Measurements from ENCODE around the gene ITGBL1. TPM values are rescaled to one million over a fixed set of nuclear protein-coding genes. Genes with fewer than 3 reads are reported as not detected.

ITGBL1 gene
- total RNA-seq, 4 donors from 2014 or later, result 0.83 to 28.0 (median 3.0) TPM

DNA sequence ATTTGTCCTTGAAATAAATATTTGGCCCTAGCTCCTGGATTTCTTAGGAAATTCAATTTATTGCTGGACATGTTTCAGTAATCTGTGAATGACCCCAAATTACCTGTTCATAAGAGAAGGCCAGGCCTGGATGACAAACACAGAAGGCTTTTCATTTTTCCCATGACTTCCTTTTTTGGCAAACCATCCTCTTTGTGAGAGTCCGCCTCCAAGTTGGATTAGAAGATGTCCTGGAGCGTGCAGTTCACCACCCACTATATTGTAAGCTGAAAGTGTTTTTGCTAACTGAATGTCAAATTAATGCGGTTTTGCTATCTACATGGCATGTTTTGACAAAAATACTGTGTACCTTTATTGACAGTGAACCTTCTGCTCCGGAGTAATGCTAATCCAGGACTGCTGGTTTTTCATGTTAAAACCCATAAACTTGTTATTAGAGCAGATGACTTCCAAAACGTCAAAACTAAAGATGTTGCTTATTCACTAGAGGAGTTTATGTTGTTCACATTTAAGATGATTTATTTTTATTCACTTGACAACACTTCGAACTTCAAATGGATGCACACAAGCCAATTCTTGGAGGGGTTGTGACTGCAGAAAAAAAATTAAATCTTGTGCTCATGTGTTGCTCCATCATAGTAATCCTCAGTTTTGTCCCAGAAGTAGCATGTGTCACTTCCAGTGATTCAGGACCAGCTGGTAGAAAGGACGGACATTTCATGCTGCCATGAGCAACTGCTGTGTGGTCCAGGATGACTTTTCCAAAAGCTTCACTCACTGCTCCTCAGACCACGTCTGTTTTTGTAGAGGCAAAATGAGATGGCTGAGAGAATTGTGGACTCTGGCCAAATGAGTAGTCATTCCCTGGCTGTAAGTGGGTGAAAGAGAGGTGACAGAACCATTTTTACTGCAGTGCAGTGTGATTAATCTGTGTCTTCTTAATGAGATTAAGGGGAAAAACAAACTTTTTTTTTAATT lies 71.0 kb downstream of the ITGBL1 start:
- intact Hi-C loops (cut with DNase I), result no loop called here
- Histone ChIP-seq H3K4me1 (peaks cover 0 to 21% (median 0%) of the 10 kb centered on the region in 3 donors), H3K9me3 (no peaks in the 10 kb centered on the region), H3K27ac (no peak overlapping the region), H3K4me3 (no peak overlapping the region), H3K36me3 (no peaks in the 10 kb centered on the region), H3K27me3 (no peaks in the 10 kb centered on the region)
- DNase-seq, result no peak
- WGBS, 2 donors, result 15 to 16% methylated on average over 8 of the region's 8 CpGs
- TF ChIP-seq POLR2A (IDR thresholded peaks at IDR 0.05), result no peak
- TF ChIP-seq, protein P1, sequence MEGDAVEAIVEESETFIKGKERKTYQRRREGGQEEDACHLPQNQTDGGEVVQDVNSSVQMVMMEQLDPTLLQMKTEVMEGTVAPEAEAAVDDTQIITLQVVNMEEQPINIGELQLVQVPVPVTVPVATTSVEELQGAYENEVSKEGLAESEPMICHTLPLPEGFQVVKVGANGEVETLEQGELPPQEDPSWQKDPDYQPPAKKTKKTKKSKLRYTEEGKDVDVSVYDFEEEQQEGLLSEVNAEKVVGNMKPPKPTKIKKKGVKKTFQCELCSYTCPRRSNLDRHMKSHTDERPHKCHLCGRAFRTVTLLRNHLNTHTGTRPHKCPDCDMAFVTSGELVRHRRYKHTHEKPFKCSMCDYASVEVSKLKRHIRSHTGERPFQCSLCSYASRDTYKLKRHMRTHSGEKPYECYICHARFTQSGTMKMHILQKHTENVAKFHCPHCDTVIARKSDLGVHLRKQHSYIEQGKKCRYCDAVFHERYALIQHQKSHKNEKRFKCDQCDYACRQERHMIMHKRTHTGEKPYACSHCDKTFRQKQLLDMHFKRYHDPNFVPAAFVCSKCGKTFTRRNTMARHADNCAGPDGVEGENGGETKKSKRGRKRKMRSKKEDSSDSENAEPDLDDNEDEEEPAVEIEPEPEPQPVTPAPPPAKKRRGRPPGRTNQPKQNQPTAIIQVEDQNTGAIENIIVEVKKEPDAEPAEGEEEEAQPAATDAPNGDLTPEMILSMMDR (IDR thresholded peaks at IDR 0.05), result no peak

DNA sequence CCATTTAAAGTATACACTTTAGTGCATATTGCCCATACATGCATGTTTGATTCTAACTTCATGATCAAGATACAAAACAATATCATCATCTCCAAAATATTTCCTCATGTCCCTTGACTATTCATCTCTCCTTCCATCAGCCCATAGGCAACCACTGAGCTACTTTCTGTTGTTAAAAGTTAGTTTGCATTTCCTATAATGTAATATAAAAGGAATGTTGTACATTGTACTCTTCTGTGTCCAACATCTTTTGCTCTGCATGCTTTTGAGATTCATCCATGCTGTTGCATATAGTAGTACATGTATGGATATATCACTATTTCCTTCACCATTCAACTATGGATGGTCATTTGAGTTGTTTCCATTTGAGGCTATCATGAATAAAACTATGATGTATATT lies 74.7 kb downstream of the ITGBL1 start:
- intact Hi-C loops (cut with DNase I), result no loop called here
- TF ChIP-seq POLR2A (IDR thresholded peaks at IDR 0.05), result no peak
- TF ChIP-seq, protein P1 (IDR thresholded peaks at IDR 0.05), result no peak
- no peak overlapping the region for H3K27ac ChIP-seq
- no peaks in the 10 kb centered on the region for H3K27me3 ChIP-seq
- no peaks in the 10 kb centered on the region for H3K36me3 ChIP-seq
- H3K4me1 ChIP-seq, result peaks cover 0 to 21% (median 0%) of the 10 kb centered on the region in 3 donors
- DNase-seq, result no peak
- no peak overlapping the region for H3K4me3 ChIP-seq
- H3K9me3 ChIP-seq, result no peaks in the 10 kb centered on the region

DNA sequence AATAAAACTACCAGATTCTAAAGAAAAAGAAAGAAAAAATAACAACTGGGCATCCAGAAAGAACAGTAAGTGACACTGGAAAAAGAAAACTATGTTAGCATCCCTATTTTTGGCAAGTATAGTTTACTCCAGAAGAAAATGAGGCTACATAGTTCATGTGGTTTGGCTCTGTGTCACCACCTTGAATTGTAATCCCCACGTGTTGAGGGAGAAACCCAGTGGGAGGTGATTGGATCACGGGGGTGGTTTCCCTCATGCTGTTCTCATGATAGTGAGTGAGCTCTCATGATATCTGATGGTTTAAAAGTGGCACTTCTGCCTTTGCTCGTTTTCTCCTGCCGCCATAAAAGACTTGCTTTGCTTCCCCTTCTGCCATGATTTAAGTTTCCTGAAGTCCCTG lies 76.9 kb downstream of the ITGBL1 start:
- no peak overlapping the region for H3K4me3 ChIP-seq
- no peaks in the 10 kb centered on the region for H3K27me3 ChIP-seq
- no peak for DNase-seq
- no peaks in the 10 kb centered on the region for H3K9me3 ChIP-seq
- H3K4me1 ChIP-seq, result peaks cover 0 to under 1% (median 0%) of the 10 kb centered on the region in 3 donors
- 35 to 47% methylated on average over 4 of the region's 4 CpGs for WGBS, 2 donors
- no peak for TF ChIP-seq POLR2A (IDR thresholded peaks at IDR 0.05)
- TF ChIP-seq, protein P1 (IDR thresholded peaks at IDR 0.05), result no peak
- no peaks in the 10 kb centered on the region for H3K36me3 ChIP-seq
- intact Hi-C loops (cut with DNase I), result no loop called here
- H3K27ac ChIP-seq, result no peak overlapping the region

DNA sequence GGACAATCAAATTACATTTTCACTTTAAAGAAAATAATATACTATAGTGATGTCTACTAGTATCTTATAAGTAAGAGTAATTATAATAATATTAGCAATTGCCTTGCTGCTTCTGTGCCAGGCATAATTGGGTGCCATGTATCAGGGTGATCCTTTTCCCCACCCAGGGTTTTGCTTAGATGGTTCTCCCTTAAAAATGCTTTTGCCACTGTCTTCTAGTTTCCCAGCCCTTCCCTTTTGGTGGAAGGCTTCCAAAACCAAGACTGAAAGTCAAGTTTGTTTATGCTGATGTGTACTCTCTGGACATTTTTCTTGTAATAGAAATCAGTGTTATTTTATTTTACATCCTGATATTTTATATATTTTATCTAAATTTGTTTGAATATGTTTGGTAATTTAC lies 77.8 kb downstream of the ITGBL1 start:
- no peaks in the 10 kb centered on the region for H3K4me1 ChIP-seq
- H3K9me3 ChIP-seq, result no peaks in the 10 kb centered on the region
- no peaks in the 10 kb centered on the region for H3K36me3 ChIP-seq
- TF ChIP-seq POLR2A (IDR thresholded peaks at IDR 0.05), result no peak
- TF ChIP-seq, protein P1 (IDR thresholded peaks at IDR 0.05), result no peak
- H3K27me3 ChIP-seq, result no peaks in the 10 kb centered on the region
- H3K27ac ChIP-seq, result no peak overlapping the region
- H3K4me3 ChIP-seq, result no peak overlapping the region
- no peak for DNase-seq
- intact Hi-C loops (cut with DNase I), result no loop called here

DNA sequence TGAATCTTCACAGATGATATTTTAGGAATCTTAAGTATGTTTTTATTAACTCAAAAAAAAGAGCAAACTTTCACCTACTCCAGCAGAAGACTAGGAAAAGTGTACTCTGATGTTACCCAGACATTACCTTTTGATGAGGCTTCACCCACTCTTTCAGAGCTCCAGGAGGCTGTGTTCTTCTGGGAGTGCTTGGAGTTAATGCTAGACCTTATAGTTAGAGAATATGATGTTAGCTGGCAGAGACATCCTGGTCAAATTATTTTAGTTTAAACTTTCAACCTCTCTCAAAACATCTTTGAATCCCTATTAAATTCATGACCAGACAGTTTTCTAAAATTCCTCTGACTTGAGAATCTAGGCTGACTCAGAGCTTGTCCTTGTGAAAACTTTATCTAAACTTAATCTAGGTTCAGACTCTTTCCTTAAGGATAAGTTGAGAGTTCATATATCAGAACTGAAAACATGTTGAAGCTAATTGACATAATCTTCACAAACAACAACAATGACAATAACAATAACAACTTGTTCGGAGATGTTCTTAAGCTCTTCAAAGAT lies 82.8 kb downstream of the ITGBL1 start:
- intact Hi-C loops (cut with DNase I), result no loop called here
- Histone ChIP-seq H3K27me3 (no peaks in the 10 kb centered on the region), H3K27ac (no peak overlapping the region), H3K36me3 (no peaks in the 10 kb centered on the region), H3K4me3 (no peak overlapping the region), H3K4me1 (no peaks in the 10 kb centered on the region), H3K9me3 (no peaks in the 10 kb centered on the region)
- 78 to 91% methylated on average over 1 of the region's 1 CpG for WGBS, 2 donors
- TF ChIP-seq, protein P1 (IDR thresholded peaks at IDR 0.05), result no peak
- TF ChIP-seq POLR2A (IDR thresholded peaks at IDR 0.05), result no peak
- DNase-seq, result no peak
